GM21786 (cell line): ENCODE results near the gene RRAS.
"Not testable (repeated sequence)": the region's sequence is repeated elsewhere in the genome, so short reads cannot be mapped to it uniquely, and the experiment has no call there.

Source experiments
- ATAC-seq: cut with Tn5 transposase; IDR thresholded peaks from one replicate; pipeline ENCODE4 v1.9.1; 2021; ENCODE audit not compliant: unreplicated experiment

Gene RRAS

DNA sequence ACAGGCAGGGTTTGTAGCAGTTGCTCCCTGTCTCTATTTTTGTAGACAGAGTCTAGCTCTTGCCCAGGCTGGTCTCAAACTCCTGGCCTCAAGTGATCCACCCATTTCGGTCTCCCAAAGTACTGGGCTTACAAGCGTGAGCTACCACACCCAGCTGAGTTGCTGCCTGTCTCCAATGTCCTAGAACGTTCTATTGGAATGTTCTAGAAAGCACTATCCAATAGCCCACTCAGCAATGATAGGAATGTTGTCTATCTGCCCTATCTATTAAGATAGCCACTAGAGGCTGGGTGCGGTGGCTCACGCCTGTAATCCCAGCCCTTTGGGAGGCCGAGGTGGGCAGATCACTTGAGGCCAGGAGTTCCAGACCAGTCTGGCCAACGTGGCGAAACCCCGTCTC, 6.7 kb downstream of the RRAS start:
- ATAC-seq: not testable (repeated sequence)

GRCh38 chr19:49632576-49632975, 7.4 kb downstream of the RRAS start:
- ATAC-seq: no peak

GRCh38 chr19:49631610-49632192, 8.2 kb downstream of the RRAS start:
- no peak for ATAC-seq

DNA sequence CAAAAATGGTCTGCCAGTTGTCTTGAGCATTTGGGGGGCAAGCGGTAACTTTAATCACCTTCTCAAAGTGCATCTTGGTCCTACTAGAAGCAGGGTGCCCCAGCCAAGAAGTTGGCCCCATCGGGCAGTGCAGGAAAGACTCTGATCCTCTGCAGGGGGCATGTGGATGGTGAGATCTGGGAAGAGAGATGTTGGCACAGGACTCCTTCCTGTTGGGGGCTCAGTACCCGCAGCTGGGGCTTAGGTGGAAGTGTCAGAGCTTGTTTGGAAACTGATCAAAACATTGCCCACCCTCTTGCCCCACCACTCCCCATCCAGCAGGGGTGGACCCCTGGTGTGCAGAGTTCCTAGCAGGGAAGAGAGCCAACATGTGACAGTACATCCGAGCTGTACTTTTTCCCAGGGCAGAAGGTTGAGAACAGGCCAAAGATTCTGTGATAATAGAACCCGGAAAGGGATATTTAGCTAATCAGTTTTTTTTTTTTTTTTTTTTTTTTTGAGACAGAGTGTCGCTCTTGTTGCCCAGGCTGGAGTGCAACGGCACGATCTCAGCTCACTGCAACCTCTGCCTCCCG, 8.8 kb downstream of the RRAS start:
- no peak for ATAC-seq

DNA sequence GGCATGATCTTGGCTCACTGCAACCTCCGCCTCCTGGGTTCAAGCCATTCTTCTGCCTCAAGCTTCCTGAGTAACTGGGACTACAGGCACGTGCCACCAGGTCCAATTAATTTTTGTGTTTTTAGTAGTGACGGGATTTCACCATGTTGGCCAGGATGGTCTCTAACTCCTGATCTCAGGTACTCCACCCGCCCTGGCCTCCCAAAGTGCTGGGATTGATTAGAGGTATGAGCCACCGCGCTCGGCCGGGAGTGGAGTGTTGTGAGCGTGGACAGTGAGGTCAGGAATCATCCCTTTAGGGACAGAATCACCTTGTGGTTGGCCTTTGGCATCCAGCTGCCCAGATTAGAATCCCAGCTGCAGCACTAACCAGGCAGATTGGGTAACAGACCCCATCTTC, 10.3 kb downstream of the RRAS start:
- ATAC-seq: no peak

DNA sequence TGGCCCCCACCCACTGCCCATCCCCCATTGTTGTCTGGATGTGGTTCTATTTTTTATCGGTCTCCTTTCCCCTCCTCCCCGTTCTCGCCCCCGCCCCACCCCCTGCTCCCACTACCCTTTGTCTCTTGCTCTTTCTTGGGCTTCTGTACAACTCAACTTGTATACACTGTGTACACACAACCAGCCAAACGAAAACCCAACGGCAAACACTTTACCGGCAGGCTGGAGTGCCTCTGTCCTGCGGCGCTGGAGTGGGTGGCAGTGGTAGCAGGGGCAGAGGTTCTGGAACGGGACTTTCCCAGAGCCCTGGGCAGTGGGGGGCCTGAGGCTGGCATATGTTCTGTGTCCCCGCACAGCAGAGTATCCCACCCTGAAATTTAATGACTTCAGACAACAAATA, 13.7 kb downstream of the RRAS start:
- no peak for ATAC-seq

DNA sequence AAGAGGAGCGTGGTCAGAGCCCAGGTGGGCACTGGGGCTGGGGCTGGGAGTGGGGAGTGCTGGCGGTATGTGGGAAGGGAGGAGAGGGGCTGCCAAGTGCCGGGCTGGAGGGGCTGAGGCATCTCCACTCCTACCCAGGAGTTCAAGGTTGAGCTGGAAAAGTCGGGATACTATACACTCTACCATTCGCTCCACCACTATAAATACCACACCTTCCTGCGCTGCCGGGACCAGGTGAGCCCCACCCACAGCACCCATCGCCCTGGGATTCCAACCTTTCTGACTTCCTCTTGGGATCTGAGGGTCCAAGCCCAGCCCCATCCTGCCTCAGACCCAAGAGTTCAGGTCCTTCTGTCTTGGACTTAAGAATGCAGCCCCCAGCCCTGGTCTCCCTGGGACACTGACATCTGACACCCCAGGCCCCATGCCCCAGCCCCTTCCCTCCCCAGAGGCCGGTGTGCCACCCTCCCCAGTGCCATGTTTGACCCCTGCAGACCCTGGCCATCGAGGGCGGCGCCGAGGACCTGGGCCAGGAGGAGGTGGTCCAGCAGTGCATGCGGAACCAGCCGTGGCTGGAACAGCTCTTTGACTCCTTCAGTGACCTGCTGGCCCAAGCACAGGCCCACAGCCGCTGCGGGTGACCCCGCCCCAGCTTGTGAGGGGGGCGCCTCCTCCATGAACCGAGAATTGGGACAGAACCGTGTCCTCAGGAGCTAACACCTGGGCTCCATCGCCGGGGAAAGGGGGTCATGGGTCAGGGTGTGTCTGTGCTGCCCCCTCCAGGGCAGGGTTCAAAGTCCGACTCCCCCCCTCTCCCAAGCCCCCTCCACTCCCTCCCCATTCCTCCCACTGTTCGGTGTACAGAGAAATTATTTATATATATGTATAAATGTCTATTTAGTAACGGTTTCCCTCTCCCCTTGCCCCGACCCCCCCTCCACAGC, 14.7 kb downstream of the RRAS start:
- ATAC-seq: no peak

DNA sequence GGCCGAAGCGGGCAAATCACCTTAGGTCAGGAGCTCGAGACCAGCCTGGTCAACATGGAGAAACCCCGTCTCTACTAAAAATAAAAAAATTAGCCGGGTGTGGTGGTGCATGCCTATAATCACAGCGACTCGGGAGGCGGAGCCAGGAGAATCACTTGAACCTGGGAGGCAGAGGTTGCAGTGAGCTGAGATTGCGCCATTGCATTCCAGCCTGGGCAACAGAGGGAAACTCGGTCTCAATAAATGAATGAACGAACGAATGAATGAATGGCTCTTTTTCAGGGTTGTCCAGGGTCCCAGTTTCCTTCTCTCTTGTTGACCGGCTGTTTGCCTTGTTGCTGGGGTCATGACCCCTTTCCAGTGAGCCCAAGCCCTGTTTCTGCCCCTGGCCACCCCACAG, 22.1 kb downstream of the RRAS start:
- ATAC-seq: not testable (repeated sequence)

- ATAC-seq: no peak
Measured at GRCh38 chr19:49616945-49617344, 23.0 kb downstream of the RRAS start.

DNA sequence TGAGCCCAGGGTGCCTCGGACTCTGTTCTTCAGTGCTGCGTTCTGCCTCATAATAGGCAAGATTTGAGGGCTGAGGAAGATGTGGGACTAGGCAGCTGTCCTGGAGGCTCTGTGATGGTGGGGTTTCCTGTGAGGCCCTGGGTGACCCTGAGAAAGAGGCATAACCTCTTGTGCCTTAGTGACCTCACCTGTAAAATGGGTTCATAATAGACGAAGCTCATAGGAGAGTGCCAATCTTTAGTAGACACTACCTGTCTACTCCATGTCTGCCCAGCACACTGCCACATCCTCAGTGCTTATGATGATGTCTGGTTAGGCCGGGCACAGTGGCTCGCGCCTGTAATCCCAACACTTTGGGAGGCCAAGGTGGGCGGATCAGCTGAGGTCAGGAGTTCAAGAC, 23.4 kb downstream of the RRAS start:
- no peak for ATAC-seq

GRCh38 chr19:49615861-49616260, 24.1 kb downstream of the RRAS start:
- ATAC-seq: no peak

DNA sequence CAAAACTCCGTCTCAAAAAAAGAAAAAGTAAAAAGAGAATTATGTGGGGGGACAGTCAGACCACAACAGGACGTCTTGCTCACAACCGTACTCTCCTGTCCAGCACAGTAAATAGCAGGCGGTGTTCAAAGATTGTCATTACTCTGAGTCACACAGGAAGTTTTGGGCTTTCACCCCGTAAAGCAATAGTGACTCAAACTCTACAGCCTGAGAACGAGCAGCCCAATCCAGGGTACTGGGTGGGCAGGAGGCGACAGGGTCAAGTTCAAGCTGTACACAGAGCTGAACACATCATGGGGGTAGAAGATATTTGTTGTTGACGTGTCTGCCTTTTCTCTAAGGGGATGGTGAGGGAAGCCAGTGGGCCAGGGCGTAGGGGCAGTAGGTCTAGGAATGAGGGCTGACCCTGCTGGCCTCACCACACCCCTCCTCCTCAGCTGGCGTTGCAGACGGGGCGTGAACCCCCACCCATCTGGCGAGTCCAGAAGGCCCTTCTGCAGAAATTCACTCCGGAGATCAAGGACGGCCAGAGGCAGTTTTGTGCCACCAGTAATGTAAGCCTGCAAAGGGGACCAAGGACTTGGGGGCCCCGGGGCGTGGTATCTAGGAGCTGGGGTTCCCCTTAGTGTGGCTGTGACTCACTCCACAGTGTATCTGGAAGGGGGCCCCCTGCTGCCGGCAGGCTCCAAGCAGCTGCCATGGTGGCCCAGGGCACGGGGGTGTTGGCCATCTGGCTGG, 25.7 kb downstream of the RRAS start:
- ATAC-seq: no peak

DNA sequence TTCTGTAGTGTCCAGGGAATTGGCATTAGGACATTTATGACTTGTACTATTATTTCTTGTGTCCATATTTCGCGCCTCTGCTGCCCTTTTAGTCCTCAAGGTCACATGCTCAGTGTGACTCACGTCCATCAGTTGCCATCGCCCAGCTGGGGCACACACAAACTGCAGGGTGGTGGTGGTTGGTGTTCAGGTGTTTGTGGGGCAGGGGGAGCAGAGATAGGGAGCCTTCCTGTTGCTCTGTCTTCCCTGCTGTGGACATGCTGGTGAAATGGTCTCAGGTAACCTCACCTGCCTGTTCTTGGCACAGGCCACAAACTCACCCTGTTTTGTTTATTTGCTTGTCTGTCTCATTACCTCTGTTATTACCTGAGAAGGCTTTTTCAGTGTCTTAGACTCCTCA, 26.6 kb downstream of the RRAS start:
- no peak for ATAC-seq

DNA sequence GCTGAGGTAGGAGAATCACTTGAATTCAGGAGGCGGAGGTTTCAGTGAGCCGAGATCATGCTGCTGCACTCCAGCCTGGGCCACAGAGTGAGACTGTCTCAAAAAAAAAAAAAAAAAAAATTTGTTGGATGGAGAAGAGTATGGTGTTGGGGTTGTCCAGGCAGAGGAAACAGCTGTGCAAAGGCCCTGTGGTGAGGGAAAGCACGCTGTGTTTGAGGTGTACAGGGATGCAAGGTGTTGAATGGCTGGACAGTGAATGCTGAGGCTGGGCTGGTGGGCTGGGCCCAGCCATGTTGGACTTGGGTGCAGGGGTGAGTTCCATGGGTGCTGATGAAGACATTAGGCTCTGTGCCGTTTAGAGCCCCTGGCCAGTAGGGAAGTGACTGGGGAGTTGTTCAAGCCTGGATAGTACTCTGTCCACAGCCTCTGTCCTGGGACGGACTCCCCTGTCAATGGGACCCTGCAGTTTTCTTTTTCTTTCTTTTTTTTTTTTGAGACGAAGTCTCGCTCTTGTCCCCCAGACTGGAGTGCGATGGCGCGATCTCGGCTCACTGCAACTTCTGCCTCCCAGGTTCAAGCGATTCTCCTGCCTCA, 30.3 kb downstream of the RRAS start:
- no peak for ATAC-seq

- no peak for ATAC-seq
Measured at GRCh38 chr19:49605605-49606004, 34.3 kb downstream of the RRAS start.

- ATAC-seq: no peak
Measured at GRCh38 chr19:49602806-49603205, 37.1 kb downstream of the RRAS start.

- ATAC-seq: no peak
Measured at GRCh38 chr19:49601482-49602038, 38.4 kb downstream of the RRAS start.

DNA sequence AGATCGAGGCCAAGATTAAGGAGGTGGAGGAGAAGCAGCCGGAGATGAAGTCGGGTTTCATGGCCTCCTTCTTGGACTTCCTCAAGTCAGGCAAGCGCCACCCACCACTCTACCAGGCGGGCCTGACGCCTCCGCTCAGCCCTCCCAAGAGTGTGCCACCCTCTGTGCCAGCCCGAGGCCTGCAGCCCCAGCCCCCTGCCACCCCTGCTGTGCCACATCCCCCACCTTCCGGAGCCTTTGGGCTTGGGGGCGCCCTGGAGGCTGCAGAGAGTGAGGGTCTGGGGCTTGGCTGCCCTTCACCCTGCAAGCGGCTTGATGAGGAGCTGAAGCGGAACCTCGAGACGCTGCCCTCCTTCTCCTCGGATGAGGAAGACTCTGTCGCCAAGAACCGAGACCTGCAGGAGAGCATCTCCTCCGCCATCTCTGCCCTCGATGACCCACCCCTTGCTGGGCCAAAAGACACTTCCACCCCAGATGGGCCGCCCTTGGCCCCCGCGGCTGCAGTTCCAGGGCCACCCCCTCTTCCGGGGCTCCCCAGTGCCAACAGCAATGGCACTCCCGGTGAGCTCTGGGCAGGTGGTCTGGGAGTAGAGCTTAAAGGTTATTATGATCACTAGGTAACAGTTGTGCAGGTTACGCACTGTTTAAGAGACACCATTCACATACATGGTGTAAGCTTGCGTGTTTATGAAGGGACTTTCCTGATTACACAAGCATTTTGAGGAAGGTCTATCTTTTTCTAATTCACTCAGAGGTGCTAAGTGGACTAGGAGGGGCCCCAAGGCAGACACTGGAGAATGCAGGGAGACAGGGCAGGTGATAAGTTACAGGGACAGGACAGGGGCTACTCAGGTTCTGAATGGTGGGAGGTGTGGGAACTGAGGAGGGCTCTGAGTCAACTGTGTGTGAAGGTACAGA, 40.3 kb downstream of the RRAS start:
- ATAC-seq: no peak

DNA sequence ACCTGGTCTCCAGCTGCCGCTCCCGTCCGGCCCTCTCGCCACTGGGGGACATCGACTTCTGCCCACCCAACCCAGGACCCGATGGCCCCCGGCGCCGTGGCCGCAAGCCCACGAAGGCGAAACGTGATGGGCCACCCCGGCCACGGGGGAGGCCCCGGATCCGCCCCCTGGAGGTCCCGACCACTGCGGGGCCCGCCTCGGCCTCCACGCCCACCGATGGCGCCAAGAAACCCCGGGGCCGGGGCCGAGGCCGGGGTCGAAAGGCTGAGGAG, 42.3 kb downstream of the RRAS start:
- no peak for ATAC-seq
